Activated T-cell treated with anti-CD3 and anti-CD28 coated beads for 1 hour (primary cell): ENCODE data around the gene SYT14.
"Not testable (repeated sequence)": the region's sequence is repeated elsewhere in the genome, so short reads cannot be mapped to it uniquely, and the experiment has no call there.

Experiments used
- DNase-seq: peaks from one replicate; pipeline ENCODE4 v3.0.0-alpha.2; 2020; ENCODE audit warnings: low read depth

SYT14 gene

DNA sequence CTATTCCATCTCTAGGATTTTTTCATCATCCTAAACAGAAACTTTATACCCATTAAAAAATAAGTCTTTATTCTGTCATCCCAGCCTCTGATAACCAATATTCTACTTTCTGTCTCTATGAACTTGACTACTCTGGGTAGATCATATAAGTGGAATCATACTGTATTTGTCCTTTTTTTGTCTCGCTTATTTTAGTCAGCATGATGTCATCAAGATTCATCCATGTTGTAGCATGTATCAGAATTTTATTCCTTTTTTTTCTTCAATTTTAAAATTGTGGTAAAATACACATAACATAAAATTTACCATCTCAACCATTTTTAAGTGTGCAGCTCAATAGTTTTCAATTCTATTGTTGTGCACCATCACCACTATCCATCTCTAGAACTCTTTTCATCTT is 90.0 kb downstream of the SYT14 start:
- no peak for DNase-seq

DNA sequence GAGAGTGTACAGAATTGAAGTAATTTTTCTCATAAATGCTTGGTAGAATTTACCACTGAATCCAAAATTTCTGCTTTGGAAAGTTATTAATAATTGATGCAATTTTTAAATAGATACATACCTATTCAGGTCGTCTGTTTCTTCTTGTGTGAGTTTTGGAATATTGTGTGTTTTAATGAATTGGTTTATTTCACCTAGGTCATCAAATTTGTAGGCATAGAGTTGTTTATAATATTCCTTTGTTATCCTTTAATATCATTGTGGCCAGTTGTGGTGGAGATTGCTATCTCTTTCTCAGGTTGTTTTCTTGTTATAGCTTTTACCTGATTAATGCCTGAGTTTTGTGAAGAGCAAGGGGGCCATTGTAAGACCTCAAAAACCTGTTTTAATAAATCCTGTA is 93.5 kb downstream of the SYT14 start:
- no peak for DNase-seq

DNA sequence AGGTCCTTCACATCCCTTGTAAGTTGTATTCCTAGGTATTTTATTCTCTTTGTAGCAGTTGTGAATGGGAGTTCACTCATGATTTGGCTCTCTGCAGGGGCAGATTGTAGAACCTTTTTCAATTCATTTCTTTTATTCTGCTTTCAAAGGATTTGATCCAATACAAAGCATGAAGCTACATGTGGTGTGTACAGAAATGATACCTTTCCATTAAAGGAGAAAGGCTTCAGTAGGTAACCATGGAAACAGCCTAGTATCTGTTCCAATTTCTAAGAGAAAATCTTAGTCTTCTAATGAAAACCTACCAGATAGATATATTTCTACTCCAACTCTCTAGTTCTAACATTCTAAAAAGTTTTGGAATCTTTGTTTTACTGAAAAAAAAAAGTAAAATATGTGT is 105.0 kb downstream of the SYT14 start:
- DNase-seq = no peak

DNA sequence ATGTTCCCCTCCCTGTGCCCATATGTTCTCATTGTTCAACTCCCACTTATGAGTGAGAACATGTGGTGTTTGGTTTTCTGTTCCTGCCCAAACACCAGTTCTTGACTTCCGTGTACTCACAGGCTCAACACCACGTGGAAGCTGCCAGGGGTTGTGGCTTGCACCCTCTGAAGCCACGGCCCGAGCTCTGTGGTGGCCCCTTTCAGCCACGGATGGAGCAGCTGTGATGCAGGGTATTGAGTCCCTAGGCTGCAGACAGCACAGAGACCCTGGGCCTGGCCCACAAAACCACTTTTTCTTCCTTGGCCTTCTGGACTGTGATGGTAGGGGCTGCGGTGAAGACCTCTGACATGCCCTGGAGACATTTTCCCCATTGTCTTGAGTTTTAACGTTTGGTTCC is 111.6 kb downstream of the SYT14 start:
- DNase-seq = no peak

DNA sequence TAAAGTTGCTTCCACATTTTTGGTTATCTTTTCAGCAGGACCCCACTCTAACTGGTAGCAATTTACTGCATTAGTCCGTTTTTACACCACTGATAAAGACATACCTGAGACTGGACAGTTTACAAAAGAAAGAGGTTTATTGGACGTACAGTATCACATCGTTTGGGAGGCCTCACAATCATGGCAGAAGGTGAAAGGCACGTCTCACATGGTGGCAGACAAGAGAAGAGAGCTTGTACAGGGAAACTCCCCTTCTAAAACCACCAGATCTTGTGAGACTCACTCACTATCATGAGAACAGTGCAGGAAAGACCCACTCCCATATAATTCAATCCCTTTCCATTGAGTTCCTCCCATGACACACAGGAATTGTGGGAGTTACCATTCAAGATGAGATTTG is 112.5 kb downstream of the SYT14 start:
- not testable (repeated sequence) for DNase-seq

DNA sequence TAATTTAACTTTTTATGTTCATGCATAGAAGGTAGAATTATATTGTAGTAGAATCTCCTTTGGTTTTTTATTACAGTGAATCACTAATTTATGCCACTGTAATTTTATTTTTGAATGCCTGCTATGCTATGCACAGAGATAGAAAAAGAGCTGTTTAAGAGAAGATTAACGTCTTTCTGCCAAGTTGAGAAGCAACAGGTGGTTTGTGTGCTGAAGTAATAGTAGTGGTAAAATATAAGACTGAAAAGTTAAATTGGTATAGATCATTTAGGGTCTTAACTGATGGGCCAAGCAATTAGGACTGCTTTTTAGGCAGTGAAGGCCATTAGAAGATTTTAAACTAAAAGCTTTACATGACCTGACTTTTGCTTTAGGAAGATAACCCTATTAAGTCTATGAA is 115.1 kb downstream of the SYT14 start:
- no peak for DNase-seq

DNA sequence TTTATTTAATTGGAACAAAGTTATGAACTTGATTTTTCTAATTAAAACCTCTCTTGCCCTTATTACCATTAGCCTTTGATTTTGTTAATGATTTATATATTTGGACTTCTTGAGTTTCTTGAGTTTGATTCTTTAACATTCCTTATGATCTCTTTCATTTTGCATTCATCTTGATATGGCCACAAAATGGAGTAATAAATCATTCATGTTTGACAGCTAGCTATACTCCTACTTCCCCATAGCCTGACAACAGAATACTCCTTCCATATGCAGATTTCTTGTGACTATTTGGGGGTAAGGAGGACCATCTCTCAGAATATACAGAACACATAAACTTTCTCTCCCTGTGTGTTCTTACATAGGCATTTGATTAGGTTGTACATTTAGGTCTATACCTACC is 119.6 kb downstream of the SYT14 start:
- DNase-seq = no peak

DNA sequence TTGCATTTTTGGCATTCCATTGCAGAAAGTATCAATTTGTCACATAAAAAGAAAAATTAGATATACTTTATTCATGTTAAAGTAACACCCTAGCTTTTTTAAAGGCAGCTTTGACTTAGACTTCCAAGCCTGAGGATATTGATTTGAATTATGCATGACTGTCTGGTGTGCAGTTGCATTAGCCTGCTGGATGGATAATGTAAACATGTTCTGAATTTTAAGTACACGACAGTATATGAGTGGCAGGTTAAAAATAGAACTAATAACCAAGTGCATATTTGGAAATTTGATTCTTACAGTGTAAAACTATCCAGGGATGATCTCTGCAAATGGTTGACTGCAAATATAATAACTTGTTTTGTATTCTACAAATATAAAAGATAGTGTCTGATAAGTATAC is 124.0 kb downstream of the SYT14 start:
- DNase-seq = no peak

DNA sequence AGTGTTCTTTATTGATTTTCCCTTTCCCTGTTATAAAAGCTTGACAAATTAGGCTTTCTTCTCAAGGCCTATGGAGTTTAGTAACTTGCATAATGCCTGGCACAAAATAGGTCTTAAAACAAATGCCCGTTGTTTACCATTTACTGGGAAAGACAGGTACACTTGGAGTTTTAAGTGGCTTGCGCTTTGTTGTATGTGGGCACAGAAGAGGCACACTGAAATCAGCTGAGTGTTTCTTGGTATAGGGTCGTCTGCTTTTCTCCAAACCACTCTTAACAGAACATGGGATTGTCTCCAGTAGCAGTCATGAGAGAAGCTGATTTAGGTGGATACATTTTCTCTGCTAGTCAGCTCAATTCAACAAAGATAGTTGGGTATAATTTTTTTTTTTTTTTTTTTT is 132.5 kb downstream of the SYT14 start:
- DNase-seq = no peak

DNA sequence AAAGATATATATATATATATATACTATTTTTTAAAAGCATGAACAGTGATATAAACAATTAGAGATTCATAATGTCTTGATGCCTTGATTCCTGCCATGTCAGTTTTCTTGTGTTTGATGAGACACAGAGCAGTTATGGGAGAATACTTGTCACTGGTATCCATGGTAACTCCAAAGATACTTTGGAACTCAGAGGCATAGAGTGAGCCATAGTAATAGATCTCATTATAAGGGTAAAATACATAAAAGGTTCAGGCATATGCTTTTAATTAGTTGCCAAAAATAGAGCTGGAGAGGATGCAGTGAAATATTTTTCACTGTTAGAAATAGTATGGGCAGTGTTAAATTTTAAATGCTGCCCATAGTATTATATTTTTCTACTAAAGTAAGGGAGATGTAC is 134.1 kb downstream of the SYT14 start:
- no peak for DNase-seq

DNA sequence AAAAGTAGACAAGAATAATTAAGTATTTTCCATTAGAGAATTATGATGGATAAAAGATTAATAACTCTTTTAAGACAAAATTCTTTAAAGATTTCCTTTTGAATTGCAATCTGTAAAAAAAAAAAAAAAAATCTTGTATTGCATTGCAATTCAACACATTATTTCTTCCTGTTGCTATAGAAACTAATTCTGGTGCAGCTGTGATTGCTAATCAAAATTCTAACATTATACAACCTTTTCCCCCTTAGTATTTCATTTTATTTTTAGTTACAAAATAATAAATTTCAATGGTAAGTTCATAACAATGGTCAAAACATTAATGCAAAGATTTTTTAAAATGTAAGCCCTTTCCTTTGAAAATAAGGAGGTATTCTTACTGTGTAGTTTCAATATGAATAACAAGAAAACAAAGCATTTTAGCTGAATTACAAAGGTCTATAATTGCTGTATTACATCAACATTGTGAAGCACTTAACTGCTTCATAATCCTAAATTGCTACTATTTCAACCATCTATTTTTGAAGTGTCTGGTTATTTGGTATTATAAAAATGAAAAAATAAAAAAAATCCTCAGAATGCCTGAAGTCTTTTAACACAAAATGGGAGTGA is 135.0 kb downstream of the SYT14 start:
- DNase-seq = no peak

DNA sequence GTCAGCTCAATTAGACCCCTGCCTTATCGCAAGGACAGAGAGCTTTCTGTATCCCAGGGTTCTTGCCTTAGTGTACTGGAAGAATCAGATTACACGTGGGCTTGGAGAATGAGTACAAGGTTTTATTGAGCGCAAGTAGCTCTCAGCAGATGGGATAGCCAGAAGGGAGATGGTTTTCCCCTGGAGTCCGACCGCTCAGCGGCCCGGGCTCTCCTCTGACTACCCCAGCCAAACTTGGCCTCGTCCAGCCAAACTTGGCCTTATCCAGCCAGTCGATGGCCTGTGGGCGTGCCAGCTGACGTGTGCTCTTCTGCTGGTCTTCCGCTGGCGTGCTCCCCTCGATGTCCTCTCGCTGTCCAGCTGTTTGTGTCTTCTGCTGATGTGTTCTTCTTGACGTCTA is 136.9 kb downstream of the SYT14 start:
- DNase-seq = no peak

DNA sequence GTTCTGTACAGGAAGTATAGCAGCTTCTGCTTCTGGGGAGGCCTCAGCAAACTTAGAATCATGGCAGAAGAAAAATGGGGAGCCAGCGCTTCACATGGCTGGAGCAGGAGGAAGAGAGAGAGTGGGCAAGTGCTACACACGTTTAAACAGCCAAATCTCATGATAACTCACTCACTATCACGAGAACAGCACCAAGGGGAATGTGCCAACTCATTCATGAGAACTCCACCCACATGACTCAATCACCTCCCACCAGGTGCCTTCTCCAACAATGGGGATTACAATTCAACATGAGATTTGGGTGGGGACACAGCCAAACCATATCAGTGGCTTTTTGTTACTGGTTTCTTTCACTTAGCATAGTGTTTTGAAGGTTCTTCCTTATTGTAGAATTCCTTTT is 138.6 kb downstream of the SYT14 start:
- no peak for DNase-seq

DNA sequence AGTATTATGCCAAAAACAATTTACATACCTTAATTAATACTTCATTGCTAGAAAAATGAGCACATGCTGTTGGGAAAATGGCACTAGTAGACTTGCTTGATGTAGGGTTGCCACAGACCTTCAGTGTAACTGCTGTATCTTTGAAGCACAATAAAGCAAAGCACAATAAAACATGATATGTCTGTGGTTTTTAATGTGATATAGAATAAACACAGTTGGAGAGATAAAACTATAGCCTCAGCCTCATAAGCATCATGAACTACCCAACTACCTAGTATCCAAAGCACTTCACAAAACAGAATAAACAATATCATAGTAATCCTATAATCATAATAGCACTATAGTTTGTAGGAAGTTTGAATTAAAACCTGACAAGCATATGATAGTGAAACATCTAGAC is 143.5 kb downstream of the SYT14 start:
- DNase-seq = no peak

DNA sequence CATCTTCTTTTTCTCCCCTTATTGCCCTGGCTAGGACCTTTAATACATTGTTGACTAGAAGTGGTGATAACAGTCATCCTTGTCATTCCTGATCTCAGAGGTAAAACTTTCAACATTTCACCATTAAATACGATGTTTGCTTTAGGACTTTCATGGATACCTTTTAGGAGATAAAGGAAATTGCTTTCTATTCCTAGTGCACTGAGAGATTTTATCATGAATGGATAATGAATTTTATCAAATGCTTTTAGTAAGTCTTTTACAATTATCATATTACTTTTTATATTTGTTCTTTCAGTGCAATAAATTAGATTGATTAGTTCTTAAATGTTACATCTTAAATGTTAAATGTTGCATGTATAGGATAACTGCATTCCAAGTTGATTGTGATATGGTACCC is 147.3 kb downstream of the SYT14 start:
- no peak for DNase-seq

DNA sequence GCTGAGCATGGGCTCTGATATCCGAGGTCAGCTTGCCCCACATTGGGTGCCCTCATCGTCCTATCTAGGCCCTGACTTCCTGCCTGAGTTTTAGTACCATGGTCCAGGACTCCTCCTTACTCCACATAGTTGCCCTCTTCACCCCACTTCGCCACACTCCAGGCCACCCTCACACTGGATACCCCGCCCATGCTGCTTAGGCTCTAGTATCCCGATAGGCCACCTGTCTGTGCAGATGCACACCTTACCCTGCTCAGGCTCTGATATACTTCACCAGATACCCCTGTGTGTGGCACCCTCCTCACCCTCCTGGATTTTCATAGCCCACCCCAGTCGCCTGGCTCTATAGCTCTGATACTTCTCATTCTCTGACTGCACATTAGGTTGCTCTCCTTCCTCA is 149.0 kb downstream of the SYT14 start:
- no peak for DNase-seq

DNA sequence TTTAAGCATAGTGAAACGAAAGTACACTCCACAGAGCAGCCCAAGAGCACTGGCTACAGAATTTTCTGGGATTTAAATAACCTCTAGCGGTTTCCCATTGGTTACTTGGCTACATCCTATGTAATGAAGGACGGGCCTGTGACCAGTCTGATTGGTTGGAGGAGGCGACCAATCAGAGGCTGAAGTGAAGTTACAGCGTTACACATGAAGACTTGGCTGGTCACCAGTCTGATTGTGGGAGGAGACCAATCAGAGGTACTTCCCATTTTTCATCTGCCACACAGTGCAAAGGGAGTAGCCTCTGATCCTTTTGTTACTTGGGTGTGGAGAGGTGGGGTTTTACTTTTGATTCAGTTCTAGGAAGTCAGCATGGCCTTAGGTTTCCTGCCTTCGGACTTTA is 151.8 kb downstream of the SYT14 start:
- DNase-seq = no peak

DNA sequence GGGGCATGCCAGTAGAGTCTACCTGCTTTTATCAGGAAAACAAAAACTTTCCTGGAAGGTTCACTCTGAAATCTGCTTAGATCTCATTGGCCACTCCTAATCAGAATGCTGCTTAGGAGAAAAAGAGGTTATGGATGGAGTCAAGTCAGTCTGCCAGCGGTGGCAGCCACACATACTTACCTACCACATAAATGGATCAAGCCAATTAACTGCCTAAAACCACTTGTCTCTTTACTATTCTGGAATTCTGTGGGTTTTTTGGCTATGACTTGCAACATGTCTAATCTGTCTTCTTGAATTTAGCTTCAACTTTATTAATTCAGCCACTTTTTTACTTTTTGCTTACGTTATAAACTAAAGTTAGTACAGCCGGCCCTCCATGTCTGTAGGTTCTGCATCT is 154.3 kb downstream of the SYT14 start:
- DNase-seq = no peak

DNA sequence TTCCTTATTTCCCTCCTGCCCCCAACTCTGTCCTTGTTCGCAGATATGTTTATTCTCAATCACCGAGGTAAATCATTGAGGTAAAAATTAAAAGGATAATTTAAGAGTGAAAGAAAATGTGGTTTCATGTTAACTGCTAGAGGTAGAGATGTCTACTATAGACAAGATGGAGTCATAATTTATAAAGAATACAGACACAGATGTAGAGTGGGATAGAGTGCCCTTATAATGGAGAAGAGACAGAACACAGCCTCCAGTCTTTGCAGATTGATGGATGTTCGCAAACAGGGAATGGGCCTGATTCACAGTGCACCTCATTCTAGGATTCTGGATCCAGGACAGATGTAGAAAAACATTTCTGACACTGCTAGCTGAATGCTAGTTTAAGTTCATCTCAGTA is 155.4 kb downstream of the SYT14 start:
- DNase-seq = no peak

DNA sequence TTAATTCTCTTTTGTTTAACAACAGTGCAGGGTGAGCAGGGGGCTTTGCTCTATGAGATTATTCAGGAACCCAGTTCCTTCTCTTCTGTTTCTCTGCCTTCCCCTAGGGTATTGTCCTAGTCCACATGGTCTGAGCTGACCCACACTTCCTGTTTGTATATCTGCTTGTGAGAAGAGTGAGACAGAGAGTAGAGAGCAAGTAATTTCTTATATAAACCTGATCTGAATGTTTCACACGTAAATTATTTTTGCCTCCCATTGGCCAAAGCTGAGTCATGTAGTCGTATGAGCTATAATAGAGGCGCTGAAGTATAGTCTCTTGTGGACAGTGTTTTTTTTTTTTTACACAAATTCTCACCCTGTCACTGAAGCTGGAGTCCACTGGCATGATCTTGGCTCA is 160.3 kb downstream of the SYT14 start:
- DNase-seq = no peak

DNA sequence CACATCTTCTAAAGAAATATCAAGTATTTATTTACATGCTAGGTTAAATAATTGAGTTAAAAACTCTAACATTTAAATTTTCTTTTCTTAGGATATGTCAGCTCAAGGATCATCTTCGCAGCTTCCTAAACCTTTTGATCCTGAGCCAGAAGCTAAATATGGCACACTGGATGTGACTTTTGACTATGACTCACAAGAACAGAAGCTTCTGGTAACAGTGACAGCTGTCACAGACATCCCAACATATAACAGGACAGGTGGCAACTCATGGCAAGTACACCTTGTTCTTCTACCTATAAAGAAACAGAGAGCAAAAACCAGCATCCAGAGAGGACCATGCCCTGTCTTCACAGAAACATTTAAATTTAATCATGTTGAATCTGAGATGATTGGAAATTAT is 161.9 kb downstream of the SYT14 start:
- no peak for DNase-seq

DNA sequence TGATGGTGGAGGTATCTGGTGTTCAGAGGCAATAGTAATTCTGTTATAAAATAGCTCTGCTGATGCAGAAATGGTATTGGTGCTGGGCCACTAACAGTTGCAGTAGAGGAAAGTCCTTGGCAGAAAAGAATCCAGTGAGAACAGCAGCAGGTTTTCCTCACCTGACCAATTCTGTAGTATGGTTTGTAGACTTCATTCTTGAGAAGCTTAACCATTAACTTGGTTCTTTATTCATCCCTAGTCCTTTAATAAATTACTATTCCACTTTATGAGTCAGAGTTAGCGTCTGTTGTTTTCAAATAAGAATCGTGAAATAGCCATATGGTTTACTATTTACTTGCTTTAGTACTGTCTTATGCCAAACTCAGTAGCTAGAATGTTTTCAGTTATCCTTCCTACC is 166.1 kb downstream of the SYT14 start:
- DNase-seq = no peak

DNA sequence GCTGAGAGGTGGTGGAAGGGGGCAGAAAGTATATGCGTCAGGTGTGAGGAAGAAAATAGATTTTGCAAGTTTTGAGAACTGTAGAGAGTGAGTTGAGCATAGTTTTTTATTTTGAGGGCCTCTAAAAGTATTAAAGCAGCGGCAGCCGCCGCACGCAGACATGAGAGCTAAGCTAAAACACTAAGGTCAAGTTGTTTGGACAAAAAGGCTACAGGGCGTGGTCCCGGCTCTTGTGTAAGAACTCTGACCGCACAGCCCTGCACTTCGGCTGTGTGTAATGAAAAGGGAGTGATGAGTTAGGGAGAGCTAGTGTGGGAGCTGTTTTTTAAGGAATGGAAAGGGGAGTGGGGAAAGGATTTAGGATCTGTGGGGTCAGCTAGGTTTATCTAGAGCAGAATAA is 174.9 kb downstream of the SYT14 start:
- DNase-seq = not testable (repeated sequence)

DNA sequence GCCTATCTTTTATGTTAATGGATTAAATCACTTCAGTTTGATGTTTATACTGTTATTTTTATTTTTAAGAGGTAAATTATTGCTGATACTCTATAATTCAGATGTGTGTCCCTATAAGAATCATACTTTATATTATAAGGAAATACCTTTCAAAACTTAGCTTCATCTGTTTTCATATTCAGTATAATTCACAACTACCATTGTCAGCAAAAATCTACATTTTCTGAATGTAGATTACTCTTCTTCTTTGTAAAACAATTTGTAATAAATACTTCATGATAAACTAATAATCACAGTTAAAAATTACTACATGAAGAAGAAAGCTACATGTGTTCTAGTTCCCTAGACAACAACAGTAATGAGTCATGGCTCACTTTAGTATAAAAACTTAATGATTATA is 179.2 kb downstream of the SYT14 start:
- DNase-seq = no peak

DNA sequence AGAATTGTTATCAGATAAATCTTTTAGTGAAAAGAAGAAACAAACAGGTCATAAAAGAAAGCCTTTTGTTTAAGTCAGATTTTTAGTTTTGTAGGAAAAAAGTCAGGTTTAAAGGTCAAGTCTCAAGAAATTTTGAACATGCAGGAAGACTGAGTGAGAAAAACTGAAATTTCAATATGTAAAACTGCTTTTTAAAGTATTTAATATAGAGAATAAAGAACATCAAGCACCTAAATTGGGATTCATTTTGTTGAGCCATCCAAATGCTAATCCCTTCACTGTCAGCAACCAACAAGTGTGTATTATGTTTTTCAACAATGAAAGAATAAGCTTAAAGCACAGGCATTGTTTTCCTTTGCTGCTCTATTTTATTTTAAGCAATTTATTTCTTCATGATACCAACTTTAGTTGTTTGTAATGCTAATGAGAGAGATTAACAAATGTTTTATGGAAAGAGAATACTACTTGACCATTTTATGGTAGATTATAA is 179.7 kb downstream of the SYT14 start:
- DNase-seq = no peak
